A673 (cell line): Measurements from ENCODE around the gene SULT1A1.

Experiments used
- CTCF ChIP-seq: fragments of 300-800, 200-600 bp; sonication (generic); conservative IDR thresholded peaks from 2 replicates; pipeline ENCODE4 v1.5.1; 2017; ENCODE audit warnings: low read depth, mild to moderate bottlenecking, antibody characterized with exemption, low read length, moderate library complexity, mixed read lengths
- EZH2 ChIP-seq: fragments of 200-600 bp; sonication (generic); IDR thresholded peaks from 2 replicates; pipeline ENCODE4 v1.6.1; 2017; ENCODE audit warnings: borderline replicate concordance, low read depth, mild to moderate bottlenecking, mixed read lengths, antibody characterized with exemption, low read length; ENCODE audit not compliant: poor library complexity, severe bottlenecking

GRCh38 chr16:28596115-28596630 is 13.7 kb downstream of the SULT1A1 start:
- TF ChIP-seq CTCF (no peak), EZH2 (no peak)
